HUES48 (cell line): ENCODE data around the gene CDH11.

Source experiments
- H3K27ac ChIP-seq: one replicate; pipeline ENCODE4 v1.7.0; 2013; ENCODE audit warnings: low read depth, low read length, inconsistent platforms
- H3K27me3 ChIP-seq: 2 replicates; pipeline ENCODE4 v1.6.1; 2013; ENCODE audit warnings: mild to moderate bottlenecking, low read length; ENCODE audit not compliant: control insufficient read depth, insufficient read depth
- H3K36me3 ChIP-seq: 2 replicates; pipeline ENCODE4 v1.6.1; 2013; ENCODE audit warnings: low read length; ENCODE audit not compliant: control insufficient read depth, insufficient read depth
- H3K4me1 ChIP-seq: 2 replicates; pipeline ENCODE4 v1.6.1; 2013; ENCODE audit warnings: mild to moderate bottlenecking, low read length; ENCODE audit not compliant: control insufficient read depth, insufficient read depth
- H3K4me3 ChIP-seq: 2 replicates; pipeline ENCODE4 v1.5.1; 2013; ENCODE audit warnings: mild to moderate bottlenecking, low read depth, low read length
- H3K9ac ChIP-seq: 2 replicates; pipeline ENCODE4 v1.6.1; 2013; ENCODE audit warnings: mild to moderate bottlenecking, low read depth, low read length, moderate library complexity
- H3K9me3 ChIP-seq: 2 replicates; pipeline ENCODE4 v1.6.1; 2013; ENCODE audit warnings: low read length; ENCODE audit not compliant: control insufficient read depth, insufficient read depth

The CDH11 gene

GRCh38 chr16:65049679-65050078 is 72.2 kb downstream of the CDH11 start:
- H3K27me3 ChIP-seq, result no peaks in the 10 kb centered on the region
- H3K9ac ChIP-seq, result no peak overlapping the region
- no peak overlapping the region for H3K4me3 ChIP-seq
- no peaks in the 10 kb centered on the region for H3K4me1 ChIP-seq
- H3K36me3 ChIP-seq, result no peaks in the 10 kb centered on the region
- no peaks in the 10 kb centered on the region for H3K9me3 ChIP-seq
- no peak overlapping the region for H3K27ac ChIP-seq

GRCh38 chr16:65045961-65046360 is 75.9 kb downstream of the CDH11 start:
- Histone ChIP-seq H3K4me3 (no peak overlapping the region), H3K9ac (no peak overlapping the region), H3K27ac (no peak overlapping the region), H3K36me3 (no peaks in the 10 kb centered on the region), H3K27me3 (no peaks in the 10 kb centered on the region), H3K4me1 (no peaks in the 10 kb centered on the region), H3K9me3 (no peaks in the 10 kb centered on the region)

GRCh38 chr16:65044873-65045272 is 77.0 kb downstream of the CDH11 start:
- Histone ChIP-seq H3K9me3 (no peaks in the 10 kb centered on the region), H3K4me1 (no peaks in the 10 kb centered on the region), H3K9ac (no peak overlapping the region), H3K4me3 (no peak overlapping the region), H3K27me3 (no peaks in the 10 kb centered on the region), H3K36me3 (no peaks in the 10 kb centered on the region), H3K27ac (no peak overlapping the region)

GRCh38 chr16:65044026-65044425 is 77.8 kb downstream of the CDH11 start:
- Histone ChIP-seq H3K9me3 (no peaks in the 10 kb centered on the region), H3K9ac (no peak overlapping the region)

GRCh38 chr16:65042438-65043365 is 79.2 kb downstream of the CDH11 start:
- Histone ChIP-seq H3K27ac (no peak overlapping the region), H3K9me3 (no peaks in the 10 kb centered on the region), H3K36me3 (no peaks in the 10 kb centered on the region), H3K4me1 (no peaks in the 10 kb centered on the region), H3K27me3 (no peaks in the 10 kb centered on the region), H3K4me3 (no peak overlapping the region), H3K9ac (no peak overlapping the region)

More at GRCh38 chr16:65044026-65044425, 77.8 kb downstream of the CDH11 start:
- no peaks in the 10 kb centered on the region for H3K36me3 ChIP-seq
- no peaks in the 10 kb centered on the region for H3K4me1 ChIP-seq
- H3K27ac ChIP-seq, result no peak overlapping the region
- no peak overlapping the region for H3K4me3 ChIP-seq
- no peaks in the 10 kb centered on the region for H3K27me3 ChIP-seq

- no peaks in the 10 kb centered on the region for H3K27me3 ChIP-seq
- H3K9ac ChIP-seq, result no peak overlapping the region
- H3K9me3 ChIP-seq, result no peaks in the 10 kb centered on the region
- no peak overlapping the region for H3K27ac ChIP-seq
- no peaks in the 10 kb centered on the region for H3K36me3 ChIP-seq
- H3K4me1 ChIP-seq, result no peaks in the 10 kb centered on the region; the same call in 1 of the 2 replicates
- H3K4me3 ChIP-seq, result no peak overlapping the region
Measured at GRCh38 chr16:65041667-65042066, 80.2 kb downstream of the CDH11 start.

GRCh38 chr16:65038100-65038499 is 83.8 kb downstream of the CDH11 start:
- Histone ChIP-seq H3K27ac (no peak overlapping the region), H3K9me3 (no peaks in the 10 kb centered on the region), H3K4me3 (no peak overlapping the region), H3K27me3 (no peaks in the 10 kb centered on the region), H3K4me1 (no peaks in the 10 kb centered on the region; the same call in 1 of the 2 replicates), H3K36me3 (no peaks in the 10 kb centered on the region), H3K9ac (no peak overlapping the region)

- H3K4me1 ChIP-seq, result no peaks in the 10 kb centered on the region; the same call in 1 of the 2 replicates
- H3K9me3 ChIP-seq, result no peaks in the 10 kb centered on the region
- no peaks in the 10 kb centered on the region for H3K36me3 ChIP-seq
- no peak overlapping the region for H3K4me3 ChIP-seq
- H3K27me3 ChIP-seq, result no peaks in the 10 kb centered on the region
- no peak overlapping the region for H3K27ac ChIP-seq
- no peak overlapping the region for H3K9ac ChIP-seq
Measured at GRCh38 chr16:65037556-65037955, 84.3 kb downstream of the CDH11 start.

GRCh38 chr16:65034915-65035314 is 86.9 kb downstream of the CDH11 start:
- no peaks in the 10 kb centered on the region; the same call in 1 of the 2 replicates for H3K4me1 ChIP-seq
- H3K36me3 ChIP-seq, result no peaks in the 10 kb centered on the region
- no peak overlapping the region for H3K9ac ChIP-seq
- H3K27me3 ChIP-seq, result no peaks in the 10 kb centered on the region
- no peak overlapping the region for H3K27ac ChIP-seq
- no peaks in the 10 kb centered on the region for H3K9me3 ChIP-seq
- no peak overlapping the region for H3K4me3 ChIP-seq

GRCh38 chr16:65032387-65032786 is 89.5 kb downstream of the CDH11 start:
- Histone ChIP-seq H3K4me1 (no peaks in the 10 kb centered on the region; the same call in 1 of the 2 replicates), H3K27ac (no peak overlapping the region), H3K27me3 (no peaks in the 10 kb centered on the region), H3K9me3 (no peaks in the 10 kb centered on the region), H3K36me3 (no peaks in the 10 kb centered on the region), H3K4me3 (no peak overlapping the region), H3K9ac (no peak overlapping the region)

- 0 out of 2 replicates have a peak, but pooled peaks cover 5% of the 10 kb centered on the region for H3K4me1 ChIP-seq
- H3K27ac ChIP-seq, result no peak overlapping the region
- no peak overlapping the region for H3K9ac ChIP-seq
- H3K4me3 ChIP-seq, result no peak overlapping the region
- no peaks in the 10 kb centered on the region for H3K36me3 ChIP-seq
- H3K27me3 ChIP-seq, result no peaks in the 10 kb centered on the region
- no peaks in the 10 kb centered on the region for H3K9me3 ChIP-seq
Measured at GRCh38 chr16:65024767-65025178, 97.1 kb downstream of the CDH11 start.
